ENCODE data around the gene ZDBF2. TPM values are rescaled to one million over a fixed set of nuclear protein-coding genes. Genes with fewer than 3 reads are reported as not detected.
"Not testable (repeated sequence)": the region's sequence is repeated elsewhere in the genome, so short reads cannot be mapped to it uniquely, and the experiment has no call there.

The ZDBF2 gene
- total and polyA plus RNA-seq, 2 donors, result 3.1 to 7.9 TPM

- H3K9me3 ChIP-seq (ENCODE audit: control insufficient read depth in 2 of 2, insufficient read depth in 1 of 2, low read length in 1 of 2); H3K36me3 ChIP-seq (ENCODE audit: control insufficient read depth in 2 of 2, insufficient read depth in 2 of 2, low read length in 1 of 2); H3K4me3 ChIP-seq (ENCODE audit: low read length in 2 of 2); DNase-seq (ENCODE audit: low read depth in 6 of 9, low spot score in 9 of 9); H3K27me3 ChIP-seq (ENCODE audit: control insufficient read depth in 2 of 2, insufficient read depth in 1 of 2, low read length in 1 of 2); H3K27ac ChIP-seq (ENCODE audit: low read depth in 1 of 2, low read length in 1 of 2); H3K4me1 ChIP-seq (ENCODE audit: control insufficient read depth in 2 of 2, insufficient read depth in 2 of 2, low read length in 2 of 2): not testable (repeated sequence)
- WGBS, result 95% methylated on average over 5 of the region's 5 CpGs
These were observed 86.4 kb downstream of the ZDBF2 start for GRCh38 chr2:206360840-206361239.

- no peaks in the 10 kb centered on the region for H3K9me3 ChIP-seq (ENCODE audit: control insufficient read depth in 2 of 2, insufficient read depth in 1 of 2, low read length in 1 of 2)
- no peak overlapping the region for H3K4me3 ChIP-seq (ENCODE audit: low read length in 2 of 2)
- no peak for DNase-seq (ENCODE audit: low read depth in 6 of 9, low spot score in 9 of 9)
- no peaks in the 10 kb centered on the region for H3K27me3 ChIP-seq (ENCODE audit: control insufficient read depth in 2 of 2, insufficient read depth in 1 of 2, low read length in 1 of 2)
- H3K36me3 ChIP-seq (ENCODE audit: control insufficient read depth in 2 of 2, insufficient read depth in 2 of 2, low read length in 1 of 2), result no peaks in the 10 kb centered on the region
- no peak overlapping the region for H3K27ac ChIP-seq (ENCODE audit: low read depth in 1 of 2, low read length in 1 of 2)
- no peaks in the 10 kb centered on the region for H3K4me1 ChIP-seq (ENCODE audit: control insufficient read depth in 2 of 2, insufficient read depth in 2 of 2, low read length in 2 of 2)
- 98% methylated on average over 2 of the region's 2 CpGs for WGBS
These were observed 87.1 kb downstream of the ZDBF2 start for GRCh38 chr2:206361407-206362045.

Other genes starting within 250 kb of the ZDBF2 start
- gene INO80D, start 188.5 kb upstream of the ZDBF2 start, total RNA-seq, result 5.8 TPM
- gene INO80D, start 188.5 kb upstream of the ZDBF2 start, polyA plus RNA-seq, result 3.6 TPM
- gene NDUFS1, start 115.2 kb upstream of the ZDBF2 start, total RNA-seq, result 61.1 TPM
- 20.8 TPM for gene NDUFS1, start 115.2 kb upstream of the ZDBF2 start, polyA plus RNA-seq
- gene EEF1B2, start 114.8 kb upstream of the ZDBF2 start, total RNA-seq, result 960 TPM
- gene EEF1B2, start 114.8 kb upstream of the ZDBF2 start, polyA plus RNA-seq, result 802 TPM
- 4.0 TPM for gene ADAM23, start 168.9 kb downstream of the ZDBF2 start, total RNA-seq
- gene ADAM23, start 168.9 kb downstream of the ZDBF2 start, polyA plus RNA-seq, result 26.9 TPM